Omental fat pad (tissue), 4 donors: Measurements from ENCODE around the gene CD24. TPM values are rescaled to one million over a fixed set of nuclear protein-coding genes. Genes with fewer than 3 reads are reported as not detected.
"Not testable (repeated sequence)": the region's sequence is repeated elsewhere in the genome, so short reads cannot be mapped to it uniquely, and the experiment has no call there.

Experiments
- ATAC-seq: fragments of 150-250 bp; one replicate; pipeline ENCODE4 v1.9.1; 2016; ENCODE audit warnings: mild to moderate bottlenecking, moderate library complexity; ENCODE audit not compliant: low FRiP score
- DNase-seq: peaks from one replicate; pipeline ENCODE4 v3.0.0-alpha.2; 2019; ENCODE audit warnings: low spot score
- CTCF ChIP-seq, 3 donors: fragments of 450-650 bp; IDR thresholded peaks; one replicate each; pipeline ENCODE4 v1.5.1; 2016 to 2017; ENCODE audit warnings: antibody characterized with exemption in 3 of 3, mild to moderate bottlenecking in 3 of 3, moderate library complexity in 2 of 3
- total RNA-seq, 4 donors: library from RNA; depleted of rRNA; stranded (reverse); fragments of >200 nt; gene quantifications; one replicate each; pipeline ENCODE4 v1.1.0, GENCODE V29; 2016

The CD24 gene
- total RNA-seq, 4 donors from 2014 or later: 0.37 to 12.9 (median 0.73) TPM

GRCh38 chr6:106975738-106976064 is 1.2 kb upstream of the CD24 start:
- no peak for TF ChIP-seq CTCF (IDR thresholded peaks at IDR 0.05)
- ATAC-seq: no peak
- DNase-seq: no peak

GRCh38 chr6:106974999-106975737 is 639 bp upstream of the CD24 start:
- TF ChIP-seq CTCF (IDR thresholded peaks at IDR 0.05): no peak
- peak; percentile 61 for ATAC-seq
- DNase-seq: no peak

- no peak for DNase-seq
- no peak for ATAC-seq
- TF ChIP-seq CTCF (IDR thresholded peaks at IDR 0.05): no peak
Measured at GRCh38 chr6:106973836-106974335, 643 bp downstream of the CD24 start.

- DNase-seq: no peak
- TF ChIP-seq CTCF (IDR thresholded peaks at IDR 0.05): no peak
- ATAC-seq: no peak
Measured at GRCh38 chr6:106973018-106973835, 1.3 kb downstream of the CD24 start.

GRCh38 chr6:106972500-106972899 is 2.0 kb downstream of the CD24 start:
- no peak for TF ChIP-seq CTCF (IDR thresholded peaks at IDR 0.05)
- ATAC-seq (no peak), DNase-seq (no peak)

GRCh38 chr6:106970769-106971168 is 3.8 kb downstream of the CD24 start:
- not testable (repeated sequence) for DNase-seq

GRCh38 chr6:106967936-106968555 is 6.5 kb downstream of the CD24 start:
- DNase-seq (no peak), ATAC-seq (no peak)
- no peak for TF ChIP-seq CTCF (IDR thresholded peaks at IDR 0.05)

More at GRCh38 chr6:106970769-106971168, 3.8 kb downstream of the CD24 start:
- not testable (repeated sequence) for ATAC-seq
